Measurements from ENCODE around the gene CTNNAL1.
A peak's percentile ranks its signal among the peaks of the same experiment; 100 is the strongest.
"Not testable (repeated sequence)": the region's sequence is repeated elsewhere in the genome, so short reads cannot be mapped to it uniquely, and the experiment has no call there.

Gene CTNNAL1

DNA sequence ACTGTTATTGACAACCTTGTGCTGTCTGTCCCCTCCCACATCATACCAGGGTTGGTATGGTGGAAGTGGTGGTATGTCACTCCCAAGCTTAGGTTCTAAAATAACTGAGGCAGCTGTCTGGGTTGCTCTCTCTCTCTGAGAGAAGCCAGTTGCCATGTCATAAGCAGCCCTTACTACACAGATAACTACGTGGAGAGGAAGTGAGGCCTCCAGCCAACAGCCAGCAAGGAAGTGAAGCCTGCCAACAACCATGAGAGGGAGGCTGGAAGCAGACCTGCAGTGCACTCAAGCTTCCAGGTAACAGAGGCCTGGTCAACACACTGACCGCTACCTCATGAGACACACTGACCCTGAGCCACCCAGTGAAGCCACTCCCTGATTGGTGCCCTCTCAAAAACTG lies 18.6 kb downstream of the CTNNAL1 start:
- no peak for DNase-seq (ENCODE audit: low spot score)
- FAIRE-seq, result no peak

DNA sequence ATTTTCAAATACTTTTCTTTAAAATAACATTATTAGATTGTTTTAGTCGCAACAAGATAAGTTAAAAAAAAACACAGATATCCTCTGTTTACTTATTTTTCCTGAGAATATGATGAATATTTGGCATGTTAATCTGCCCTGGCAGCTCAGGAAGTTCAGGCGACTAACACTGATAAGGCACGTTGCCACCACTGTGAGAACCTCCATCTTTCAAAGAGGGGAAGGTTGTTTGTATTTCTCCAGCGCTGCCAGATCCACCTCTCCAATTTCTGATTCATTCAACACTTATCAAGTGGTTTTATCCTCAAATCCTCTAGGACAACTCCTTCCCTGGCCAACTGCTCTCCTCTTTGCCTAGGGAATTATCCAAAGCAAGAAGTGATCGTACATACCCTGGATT lies 21.8 kb downstream of the CTNNAL1 start:
- FAIRE-seq, result no peak
- no peak for DNase-seq (ENCODE audit: low spot score)

DNA sequence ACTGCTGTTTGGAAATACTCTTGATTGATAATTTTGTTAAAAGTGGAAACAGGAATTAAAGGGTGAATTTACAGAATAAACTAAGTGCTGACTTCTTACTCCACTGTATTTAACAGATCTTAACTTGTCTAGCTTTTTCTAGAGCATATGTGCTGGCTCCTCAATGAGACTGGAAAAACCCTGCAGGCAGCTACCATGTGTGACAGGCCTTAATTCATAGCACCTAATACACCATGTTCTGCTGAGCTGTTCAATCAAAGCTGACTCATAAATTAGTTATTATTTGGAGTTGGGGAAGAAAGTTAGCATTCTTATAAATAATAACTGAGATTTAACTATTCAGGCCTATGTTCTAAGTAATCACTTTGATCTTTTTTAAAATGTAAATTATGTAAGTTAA lies 29.4 kb downstream of the CTNNAL1 start:
- FAIRE-seq, result no peak
- no peak for DNase-seq (ENCODE audit: low spot score)

DNA sequence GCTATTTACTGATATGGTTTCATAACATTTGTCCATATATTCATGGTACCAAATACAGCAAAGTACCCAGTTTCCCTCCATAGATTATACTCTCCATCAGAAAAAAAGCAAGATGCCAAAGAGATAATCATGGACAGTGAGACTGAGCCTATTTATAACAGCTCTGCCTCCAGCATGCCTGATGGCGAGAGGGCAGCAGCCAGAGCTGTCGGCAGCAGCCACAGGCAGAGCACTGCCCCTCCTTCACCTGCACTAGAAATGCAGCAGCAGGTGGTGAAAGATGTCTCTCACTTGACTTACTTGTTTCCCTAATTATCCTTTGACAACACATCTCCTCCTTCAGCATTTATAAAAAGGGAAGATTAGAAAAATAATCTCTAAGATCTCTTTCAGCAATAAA lies 32.4 kb downstream of the CTNNAL1 start:
- DNase-seq (ENCODE audit: low spot score) (no peak), FAIRE-seq (no peak)

DNA sequence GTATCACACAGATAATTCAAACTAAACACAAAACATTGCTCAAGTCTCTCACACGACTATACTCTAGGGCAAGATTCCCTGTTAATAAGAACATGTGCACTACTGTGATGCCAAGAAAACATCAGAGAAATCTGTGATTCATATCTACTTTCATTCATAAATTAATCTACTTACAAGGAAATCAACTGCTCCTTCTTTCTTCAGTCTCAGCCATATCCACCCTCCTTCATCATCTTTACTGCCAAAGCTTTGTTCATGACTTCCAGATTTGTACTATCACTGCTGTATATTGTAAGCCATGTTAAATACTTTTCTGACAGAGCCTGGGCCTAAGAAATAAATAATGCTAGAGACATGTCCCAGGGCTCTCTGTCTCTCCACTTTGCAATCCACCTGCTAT lies 35.1 kb downstream of the CTNNAL1 start:
- FAIRE-seq (no peak), DNase-seq (ENCODE audit: low spot score) (no peak)

DNA sequence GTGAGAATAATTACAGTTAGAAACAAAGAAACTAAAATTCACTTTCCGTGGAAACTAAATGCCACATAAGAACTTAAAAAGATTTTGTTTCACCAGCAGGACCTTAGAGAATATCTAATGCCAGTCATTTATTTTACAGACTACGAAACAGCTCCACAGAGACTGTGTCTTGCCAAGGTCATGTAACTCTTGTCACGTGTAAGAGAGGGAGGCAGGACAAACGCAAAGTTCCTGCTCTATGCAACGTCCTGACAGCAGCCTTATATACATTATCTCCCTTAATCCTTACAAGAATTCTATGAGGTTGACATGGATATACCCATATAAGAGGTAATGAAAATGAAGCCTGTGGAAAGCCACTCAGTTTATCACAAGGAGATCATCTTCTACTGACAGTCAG lies 39.4 kb downstream of the CTNNAL1 start:
- no peak for DNase-seq (ENCODE audit: low spot score)
- FAIRE-seq, result no peak

DNA sequence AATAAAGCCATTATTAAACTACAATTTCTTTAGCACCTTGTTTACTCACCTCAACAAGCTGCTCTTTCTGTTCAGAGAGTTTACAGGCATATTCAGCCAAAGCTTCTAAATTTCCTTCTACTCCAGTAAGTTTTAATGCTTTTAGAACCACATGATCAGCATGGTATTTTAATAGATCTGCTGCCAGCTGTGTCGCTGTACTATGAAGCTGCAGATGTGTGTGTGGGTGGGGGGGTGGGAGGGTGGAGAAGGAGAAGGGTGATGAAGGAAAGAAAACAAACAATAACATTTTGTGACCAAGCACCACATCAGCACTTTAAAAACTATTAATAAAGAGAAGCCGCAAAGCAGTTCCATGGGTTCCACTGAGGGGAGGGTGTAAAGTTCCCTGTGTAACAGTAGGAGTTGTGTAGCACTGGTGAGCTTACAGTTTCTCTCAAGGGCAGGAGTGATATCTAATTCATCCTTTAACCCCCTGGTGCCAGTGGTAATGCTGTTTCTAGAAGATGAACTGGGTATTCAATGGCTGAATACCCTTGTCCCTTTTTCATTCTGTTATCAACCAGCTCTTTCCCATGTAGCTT lies 40.6 kb downstream of the CTNNAL1 start:
- no peak for FAIRE-seq
- no peak for DNase-seq (ENCODE audit: low spot score)

DNA sequence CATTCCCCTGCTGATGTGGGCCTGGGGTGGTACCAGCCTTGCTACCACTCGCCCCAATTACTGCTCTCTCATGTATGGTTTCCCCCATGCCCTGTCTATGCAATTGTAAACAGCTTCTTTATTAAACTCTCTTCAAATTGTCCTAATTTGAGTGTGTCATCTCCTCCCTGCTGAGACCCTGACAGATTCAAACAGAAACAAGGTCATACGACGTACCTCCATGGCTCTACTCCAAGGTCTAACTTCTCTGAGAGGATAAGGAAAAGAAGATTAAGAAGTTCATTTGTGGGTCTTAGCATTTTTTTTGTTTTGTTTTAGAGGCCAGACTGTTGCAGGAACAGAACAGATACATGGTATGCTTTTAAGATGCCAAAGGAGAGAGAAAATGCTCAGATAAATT lies 41.1 kb downstream of the CTNNAL1 start:
- FAIRE-seq, result no peak
- no peak for DNase-seq (ENCODE audit: low spot score)

DNA sequence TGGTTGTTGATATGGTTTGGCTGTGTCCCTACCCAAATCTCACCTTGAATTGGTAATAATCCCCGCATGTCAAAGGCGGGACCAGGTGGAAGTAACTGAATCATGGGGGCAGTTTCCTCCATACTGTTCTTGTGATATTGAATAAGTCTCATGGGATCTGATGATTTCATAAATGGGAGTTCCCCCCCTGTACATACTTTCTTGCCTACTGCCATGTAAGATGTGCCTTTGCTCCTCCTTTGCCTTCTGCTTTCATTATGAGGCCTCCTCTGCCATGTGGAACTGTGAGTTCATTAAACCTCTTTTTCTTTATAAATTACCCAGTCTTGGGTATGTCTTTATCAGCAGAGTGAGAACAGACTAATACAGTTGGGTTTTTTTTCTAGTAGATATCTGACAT lies 41.9 kb downstream of the CTNNAL1 start:
- not testable (repeated sequence) for FAIRE-seq; DNase-seq (ENCODE audit: low spot score)

DNA sequence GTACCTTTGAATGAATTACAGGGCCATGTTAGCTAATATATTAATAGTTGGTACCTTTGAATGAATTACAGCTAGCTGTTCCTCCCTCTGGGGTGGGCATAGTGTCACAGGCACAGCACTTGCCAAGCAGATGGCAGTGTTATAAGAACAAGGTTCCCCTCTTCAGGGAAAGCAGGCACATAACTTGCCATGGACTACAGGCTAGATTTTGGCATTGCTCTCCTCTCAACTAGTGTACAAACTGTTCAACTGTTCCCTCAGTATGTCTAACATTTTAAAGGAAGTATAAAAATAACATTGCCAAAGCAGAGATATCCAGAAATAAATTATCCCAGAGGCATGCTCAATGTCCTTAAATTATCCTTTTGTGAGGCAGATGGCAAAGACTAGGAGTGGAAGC lies 45.4 kb downstream of the CTNNAL1 start:
- DNase-seq (ENCODE audit: low spot score) (no peak), FAIRE-seq (no peak)

DNA sequence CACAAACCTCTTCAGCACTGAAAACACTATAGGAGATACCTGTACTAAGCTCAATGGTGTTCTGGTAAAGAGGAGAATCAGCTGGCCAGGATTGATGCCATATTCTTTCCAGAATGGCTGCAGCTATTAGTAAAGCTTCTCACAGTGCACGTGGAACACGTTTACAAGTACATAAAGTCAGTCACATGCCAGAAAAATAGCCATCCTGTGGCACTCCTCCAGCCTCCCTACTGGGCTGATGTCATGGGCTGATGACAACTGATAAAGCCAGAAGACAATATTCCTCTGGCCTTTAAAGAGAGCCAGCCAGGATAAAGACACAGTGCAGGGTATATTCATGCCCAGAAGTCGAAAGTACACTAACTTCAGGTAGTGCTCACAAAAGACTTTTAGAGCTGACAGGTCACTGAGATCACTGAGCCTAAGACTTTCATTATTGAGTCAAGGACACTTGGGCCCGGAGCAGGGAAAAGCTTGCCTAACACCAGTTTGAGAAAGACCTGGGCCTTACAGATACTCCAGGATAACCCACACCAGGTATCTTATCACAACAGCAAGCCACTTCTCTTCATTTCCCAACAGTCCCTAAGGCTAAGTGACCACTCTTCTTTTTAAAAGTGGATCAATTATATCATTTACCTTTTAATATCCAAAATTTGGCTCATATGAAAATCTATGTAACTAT lies 49.7 kb downstream of the CTNNAL1 start:
- FAIRE-seq, result no peak

DNA sequence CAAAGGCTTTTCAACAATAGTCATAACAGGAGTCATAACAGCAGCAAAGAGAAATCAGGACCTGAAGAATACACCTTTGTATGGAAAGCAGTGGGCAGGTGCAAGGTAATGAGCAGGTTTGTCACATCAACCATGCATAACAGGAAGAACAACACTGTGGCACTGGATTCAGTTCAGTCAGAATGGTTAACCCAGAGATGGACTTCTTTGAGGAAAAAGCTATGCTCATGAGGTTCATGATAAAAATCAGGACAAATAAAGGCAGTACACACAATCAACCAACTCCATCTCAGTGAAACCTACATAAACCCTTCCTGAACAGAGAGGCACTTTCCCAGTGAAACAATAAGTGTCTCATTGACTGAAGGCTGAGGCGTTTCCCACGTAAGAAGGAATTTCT lies 52.1 kb downstream of the CTNNAL1 start:
- DNase-seq (ENCODE audit: low spot score), result no peak
- no peak for FAIRE-seq

More for the DNA sequence above, 49.7 kb downstream of the CTNNAL1 start:
- DNase-seq (ENCODE audit: low spot score), result no peak

DNA sequence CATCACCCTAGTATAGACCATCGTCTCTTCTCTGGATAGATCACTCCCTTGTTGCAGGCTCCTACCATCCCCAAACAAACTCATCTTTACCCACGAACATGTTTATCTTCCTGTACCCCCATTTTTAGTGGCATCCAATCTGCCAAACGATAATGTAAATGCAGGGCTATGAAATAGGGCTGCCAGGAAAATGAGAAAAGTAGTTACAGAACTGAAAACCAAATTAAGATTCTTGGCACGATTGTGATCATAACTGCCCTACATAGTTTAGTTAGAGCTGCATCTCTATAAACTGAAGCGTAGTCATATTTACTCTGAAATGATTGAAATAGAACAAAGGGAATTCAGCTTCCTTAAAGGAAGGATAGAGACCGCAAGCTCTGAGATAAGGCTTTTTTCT lies 53.0 kb downstream of the CTNNAL1 start:
- DNase-seq (ENCODE audit: low spot score) (no peak), FAIRE-seq (no peak)

DNA sequence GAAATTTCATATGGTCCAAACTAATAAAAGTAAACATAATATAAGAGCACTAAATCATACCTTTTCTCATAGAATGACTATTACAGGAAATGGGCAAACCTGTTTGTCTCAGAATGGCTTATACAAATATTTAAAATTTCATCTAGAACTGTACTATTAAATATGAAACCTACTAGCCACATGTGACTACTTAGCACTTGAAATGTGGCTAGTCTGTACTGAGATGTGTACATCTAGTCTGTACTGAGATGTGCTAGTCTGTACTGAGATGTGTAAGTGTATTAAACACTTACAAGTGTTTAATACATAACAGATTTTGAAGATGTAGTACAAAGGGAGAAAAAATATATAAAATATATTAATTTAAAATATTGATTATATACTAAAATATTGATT lies 56.7 kb downstream of the CTNNAL1 start:
- no peak for FAIRE-seq
- no peak for DNase-seq (ENCODE audit: low spot score)

DNA sequence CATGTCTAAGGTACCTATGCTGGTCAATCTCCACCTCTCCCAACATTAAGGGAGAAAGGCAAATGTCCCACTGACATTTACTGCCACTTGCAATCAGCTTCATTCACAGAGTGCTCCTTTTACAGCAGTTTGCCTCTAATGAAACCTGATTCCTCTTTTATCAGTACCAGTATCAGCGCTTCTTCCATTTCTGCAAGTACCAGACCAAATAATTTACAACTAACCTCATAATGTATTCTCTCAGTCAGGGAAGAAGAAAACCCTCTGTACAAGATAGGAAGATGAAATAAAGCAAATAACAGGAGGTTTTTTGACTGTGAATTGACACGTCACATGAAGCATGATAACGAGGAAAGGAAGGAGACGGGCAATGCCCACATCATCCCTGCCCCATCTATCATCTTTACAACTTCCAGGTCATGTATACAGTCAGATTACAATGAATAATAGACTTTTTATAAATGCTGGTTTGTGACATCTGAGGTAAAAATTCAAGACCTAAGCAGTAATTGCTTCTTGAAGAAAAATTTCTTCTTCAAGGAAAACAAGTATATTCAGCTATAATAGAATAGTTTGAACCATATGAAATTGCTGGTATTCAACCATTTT lies 57.2 kb downstream of the CTNNAL1 start:
- DNase-seq (ENCODE audit: low spot score) (no peak), FAIRE-seq (no peak)

DNA sequence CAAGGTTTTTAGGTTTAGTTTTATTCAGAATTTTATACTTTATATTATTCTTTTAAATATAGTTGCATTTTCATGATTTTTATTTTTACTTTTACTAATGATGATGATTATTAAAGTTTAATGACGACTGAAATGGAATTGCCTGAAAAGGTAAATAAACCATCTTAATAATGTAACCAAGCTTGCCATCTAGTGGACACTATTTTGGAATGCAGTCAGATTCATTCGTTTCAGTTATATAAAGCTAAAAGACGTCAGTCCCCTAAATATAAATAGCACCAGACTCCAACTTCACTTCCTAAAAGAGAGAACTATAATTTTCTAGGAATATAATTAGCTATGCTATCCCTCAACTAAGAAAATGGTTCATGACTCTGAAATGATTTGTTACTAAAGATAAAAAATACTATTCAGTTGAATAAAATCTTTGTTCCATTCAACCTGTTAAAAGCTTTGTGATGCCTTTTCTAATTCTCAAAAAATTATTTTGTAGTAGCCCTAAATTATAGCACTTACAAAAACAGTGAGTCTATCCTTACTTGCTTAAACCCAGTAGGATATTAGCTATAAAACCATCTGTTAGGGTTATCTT lies 59.2 kb downstream of the CTNNAL1 start:
- no peak for FAIRE-seq

DNA sequence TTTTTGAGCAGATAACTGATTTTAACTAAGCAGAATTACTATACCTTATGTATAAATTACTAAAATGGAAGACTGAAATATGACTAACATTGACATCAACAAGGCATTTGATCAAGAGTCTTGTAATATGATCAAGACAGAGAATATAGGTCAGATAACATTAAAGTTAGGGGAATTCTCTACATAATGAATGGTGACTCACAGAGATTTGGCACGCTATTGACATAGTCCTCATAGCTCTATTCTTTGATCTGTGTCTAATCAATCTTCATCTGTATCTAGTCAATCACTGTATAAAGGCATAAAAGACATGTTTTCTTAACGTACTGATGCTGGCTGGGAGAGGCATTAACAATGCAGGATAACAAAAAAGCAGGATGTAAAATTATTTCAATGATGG lies 61.7 kb downstream of the CTNNAL1 start:
- FAIRE-seq (no peak), DNase-seq (ENCODE audit: low spot score) (no peak)

More for the DNA sequence above, 59.2 kb downstream of the CTNNAL1 start:
- DNase-seq (ENCODE audit: low spot score), result peak; percentile 28

DNA sequence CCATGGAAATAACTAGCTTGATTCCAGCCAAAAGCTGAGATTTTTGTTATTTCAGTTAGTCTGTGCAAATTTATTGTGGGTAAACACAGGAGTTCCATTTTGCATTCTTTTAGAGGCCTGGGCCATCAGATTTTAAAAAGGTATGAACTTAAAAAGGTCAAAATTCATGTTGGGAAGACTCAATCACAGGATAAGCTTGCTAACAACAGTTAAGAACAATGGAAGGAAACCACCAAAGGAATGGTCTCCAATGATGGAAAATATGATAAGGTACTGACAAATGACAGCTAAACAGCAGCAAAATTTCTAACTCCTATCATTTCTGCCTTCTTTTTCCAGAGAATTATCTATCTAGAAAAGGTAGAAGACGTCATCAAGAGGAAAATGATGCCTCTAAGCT lies 63.1 kb downstream of the CTNNAL1 start:
- no peak for FAIRE-seq
- DNase-seq (ENCODE audit: low spot score), result no peak

DNA sequence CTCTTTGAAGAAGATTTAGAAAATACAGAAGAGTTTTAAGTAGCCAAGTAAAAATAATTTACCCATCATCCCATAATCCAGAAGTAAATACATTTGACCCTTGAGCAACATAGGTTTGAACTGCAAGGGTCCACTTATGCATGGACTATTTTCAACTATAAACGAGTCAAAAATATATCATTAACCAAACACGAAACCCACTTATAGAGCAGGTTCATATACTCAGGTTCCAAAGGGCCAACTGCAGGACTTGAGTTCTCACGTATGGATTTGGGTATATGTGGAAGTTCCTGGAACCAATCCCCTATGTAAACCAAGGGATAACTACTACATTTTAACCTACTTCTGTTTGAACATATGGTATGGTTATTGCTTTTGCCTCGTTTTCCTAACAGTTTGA lies 73.3 kb downstream of the CTNNAL1 start:
- FAIRE-seq, result no peak

DNA sequence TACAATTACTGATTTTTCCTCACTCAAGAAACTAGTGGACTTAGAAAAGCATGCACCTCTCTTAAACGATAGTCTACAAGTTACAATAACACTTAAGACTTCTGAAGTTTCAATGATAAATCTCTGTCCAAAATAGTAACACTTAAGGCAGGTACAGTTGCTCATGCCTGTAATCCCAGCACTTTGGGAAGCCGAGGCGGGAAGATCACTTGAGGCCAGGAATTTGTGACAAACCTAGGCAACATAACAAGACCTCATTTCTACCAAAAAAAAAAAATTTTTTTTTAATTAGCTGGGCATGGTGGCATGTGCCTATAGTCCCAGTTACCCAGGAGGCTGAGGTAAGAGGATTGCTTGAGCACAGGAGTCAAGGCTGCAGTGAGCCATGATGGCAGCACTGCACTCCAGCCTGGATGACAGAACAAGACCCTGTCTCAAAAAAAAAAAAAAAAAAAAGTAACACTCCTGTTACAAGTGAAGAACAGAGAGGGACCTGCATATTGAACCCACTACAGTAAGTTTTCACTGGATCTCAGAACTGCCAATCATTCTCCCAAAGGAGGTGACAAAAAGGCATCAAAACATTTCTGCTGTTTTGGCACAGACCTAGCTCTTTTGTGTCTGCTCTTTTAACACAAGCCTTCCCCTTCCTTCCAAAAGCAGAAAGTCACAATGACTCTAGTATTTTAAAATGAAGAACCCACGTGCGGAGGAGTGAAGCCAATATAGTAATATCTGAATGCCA lies 75.6 kb downstream of the CTNNAL1 start:
- DNase-seq (ENCODE audit: low spot score), result no peak
- FAIRE-seq, result no peak

More for the DNA sequence above, 73.3 kb downstream of the CTNNAL1 start:
- DNase-seq (ENCODE audit: low spot score), result no peak

DNA sequence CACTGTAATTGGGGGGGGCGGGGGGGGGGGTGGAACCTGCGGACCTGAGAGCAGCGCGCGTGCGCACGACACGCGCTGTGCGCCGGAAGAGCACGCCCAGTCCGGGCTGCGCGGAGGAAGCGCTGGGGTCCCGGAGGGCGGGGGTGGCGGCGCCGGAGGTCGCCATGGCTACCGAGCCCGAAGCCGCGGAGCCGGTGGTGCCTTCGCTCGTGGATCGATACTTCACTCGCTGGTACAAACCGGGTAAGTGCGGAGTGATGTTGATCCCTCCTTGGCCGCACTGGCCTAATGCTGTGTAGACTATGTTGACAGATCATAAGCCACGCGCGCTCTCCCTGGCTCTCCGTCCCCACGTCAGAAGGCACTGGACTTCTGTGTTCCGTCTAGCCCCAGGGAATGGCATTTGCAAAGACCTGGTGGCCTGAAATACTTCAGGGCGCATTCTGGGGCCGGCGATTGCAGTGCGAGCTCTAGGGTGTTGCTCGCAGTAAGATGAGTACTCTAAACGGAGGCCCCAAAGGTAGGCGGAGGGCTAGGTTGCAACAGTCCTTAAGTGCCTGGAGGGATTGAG lies 78.9 kb downstream of the CTNNAL1 start, which contains the start of gene ABITRAM:
Gene ABITRAM, plus strand, starts transcription at position 78 of the 571 bp plus-strand sequence. Its CDS starts 87 bp downstream, at position 165.
- no peak for FAIRE-seq

More for the DNA sequence above, 78.9 kb downstream of the CTNNAL1 start, which contains the start of gene ABITRAM:
- peak; percentile 93 for DNase-seq (ENCODE audit: low spot score)
